ENCODE data around the gene SRGAP1. TPM values are rescaled to one million over a fixed set of nuclear protein-coding genes. Genes with fewer than 3 reads are reported as not detected.
"Not testable (repeated sequence)": the region's sequence is repeated elsewhere in the genome, so short reads cannot be mapped to it uniquely, and the experiment has no call there.

Gene SRGAP1
- total RNA-seq, 1 experiment from 2014 or later, result 10.9 TPM

GRCh38 chr12:64109706-64110105 lies 265.2 kb downstream of the SRGAP1 start:
- DNase-seq (ENCODE audit: low read depth), result no peak

GRCh38 chr12:64110864-64111263 lies 266.4 kb downstream of the SRGAP1 start:
- no peak for DNase-seq (ENCODE audit: low read depth)

- no peak for DNase-seq (ENCODE audit: low read depth)
Observed at GRCh38 chr12:64116969-64117368, 272.5 kb downstream of the SRGAP1 start.

DNA sequence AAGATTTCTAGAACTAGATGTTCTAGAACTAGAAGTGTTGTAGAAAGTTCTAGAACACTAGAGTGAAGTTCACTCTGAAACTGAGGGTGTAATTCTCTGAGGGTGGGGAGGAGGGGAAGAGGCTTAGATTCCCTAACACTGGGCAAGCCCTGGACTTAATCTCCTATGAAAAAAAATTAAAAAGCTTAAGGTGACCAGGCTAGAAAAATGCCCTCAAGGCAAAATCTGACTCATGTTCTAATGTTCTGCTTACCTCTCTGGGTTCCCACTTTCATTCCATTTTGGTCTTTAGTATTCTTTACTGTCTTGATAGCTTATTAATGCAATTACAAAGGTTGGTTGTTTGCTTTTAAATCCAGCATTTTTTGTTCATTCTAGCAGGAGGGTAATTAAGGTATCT lies 276.1 kb downstream of the SRGAP1 start:
- DNase-seq (ENCODE audit: low read depth), result no peak

DNA sequence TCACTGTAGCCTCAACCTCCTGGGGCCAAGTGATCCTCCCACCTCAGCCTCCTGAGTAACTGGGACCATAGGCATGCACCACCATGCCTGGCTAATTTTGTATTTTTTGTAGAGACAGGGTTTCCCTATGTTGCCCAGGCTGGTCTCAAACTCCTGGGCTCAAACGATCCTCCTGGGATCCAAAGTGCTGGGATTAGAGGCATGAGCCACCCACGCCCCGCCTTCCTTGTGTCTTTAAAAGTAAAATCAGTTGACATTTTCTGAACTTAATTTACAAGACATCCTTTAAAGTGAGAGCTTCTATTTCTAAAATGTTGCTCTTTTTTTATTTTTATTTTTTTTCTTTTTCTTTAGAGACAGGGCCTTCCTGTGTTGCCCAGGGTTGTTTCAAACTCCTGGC lies 276.6 kb downstream of the SRGAP1 start:
- not testable (repeated sequence) for DNase-seq (ENCODE audit: low read depth)

GRCh38 chr12:64122154-64122553 lies 277.7 kb downstream of the SRGAP1 start:
- no peak for DNase-seq (ENCODE audit: low read depth)

DNA sequence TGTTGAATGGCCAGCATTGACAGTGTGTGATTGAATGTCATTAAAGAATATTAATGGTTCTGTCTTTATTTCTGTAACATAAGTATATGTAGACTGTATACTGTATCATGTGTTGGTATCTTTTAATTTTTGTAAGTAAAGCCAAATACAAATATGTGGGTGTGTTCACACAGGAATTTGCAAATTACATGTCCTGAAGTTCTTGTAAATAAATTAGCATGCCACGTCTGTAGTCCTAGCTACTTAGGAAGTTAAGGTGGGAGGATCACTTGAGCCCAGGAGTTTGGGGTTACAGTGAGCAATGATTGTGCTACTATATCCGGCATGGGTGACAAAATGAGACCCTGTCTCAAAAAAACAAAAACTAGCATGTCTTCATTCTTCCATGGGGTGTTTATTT lies 278.5 kb downstream of the SRGAP1 start:
- no peak for DNase-seq (ENCODE audit: low read depth)

DNA sequence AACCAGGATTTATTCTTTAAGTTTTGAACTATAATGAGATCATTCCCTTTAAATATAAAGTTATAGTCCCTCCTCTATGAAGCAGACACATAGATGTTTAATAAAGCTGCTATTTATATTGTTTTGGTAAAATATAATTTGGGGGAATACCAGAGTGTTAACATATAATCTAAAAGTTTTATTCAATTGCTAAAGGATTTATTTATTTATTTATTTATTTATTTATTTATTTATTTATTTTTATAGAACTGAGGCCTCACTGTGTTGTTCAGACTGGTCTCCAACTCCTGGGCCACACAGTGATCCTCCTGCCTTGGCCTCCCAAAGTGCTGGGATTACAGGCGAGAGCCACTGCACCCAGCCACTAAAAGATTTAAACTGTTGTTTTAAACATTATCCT lies 278.9 kb downstream of the SRGAP1 start:
- DNase-seq (ENCODE audit: low read depth), result no peak

DNA sequence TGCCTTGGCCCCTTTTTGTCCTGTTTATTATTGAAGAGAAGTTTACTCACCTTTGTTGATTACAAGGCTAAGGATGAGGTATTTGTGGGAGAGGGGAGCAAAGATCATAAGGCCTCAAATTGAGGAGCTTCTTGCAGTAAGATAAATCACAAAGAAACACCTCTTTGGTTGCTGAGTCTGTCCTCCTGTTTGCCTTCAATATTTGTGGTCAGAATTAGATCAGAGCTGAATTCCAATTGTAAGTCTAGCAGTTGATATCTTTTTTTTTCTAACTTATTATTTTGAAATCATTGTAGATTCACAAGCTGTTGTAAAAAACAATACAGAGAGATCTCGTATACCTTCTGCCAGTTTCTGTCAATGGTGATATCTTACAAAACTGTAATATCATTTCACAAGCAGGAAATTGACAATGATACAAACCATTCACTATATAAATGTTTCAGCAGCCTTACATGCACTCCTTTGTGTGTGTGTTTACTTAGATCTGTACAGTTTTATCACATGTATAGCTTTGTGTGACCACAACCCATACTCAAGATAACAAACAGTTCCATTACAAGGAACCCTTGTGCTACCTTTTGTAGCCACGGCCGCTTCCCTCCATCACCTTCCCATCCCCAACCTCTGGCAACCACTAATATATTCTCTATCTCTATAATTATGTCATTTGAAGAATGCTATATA lies 280.2 kb downstream of the SRGAP1 start:
- DNase-seq (ENCODE audit: low read depth), result no peak

- no peak for DNase-seq (ENCODE audit: low read depth)
Observed at GRCh38 chr12:64125913-64126312, 281.4 kb downstream of the SRGAP1 start.

DNA sequence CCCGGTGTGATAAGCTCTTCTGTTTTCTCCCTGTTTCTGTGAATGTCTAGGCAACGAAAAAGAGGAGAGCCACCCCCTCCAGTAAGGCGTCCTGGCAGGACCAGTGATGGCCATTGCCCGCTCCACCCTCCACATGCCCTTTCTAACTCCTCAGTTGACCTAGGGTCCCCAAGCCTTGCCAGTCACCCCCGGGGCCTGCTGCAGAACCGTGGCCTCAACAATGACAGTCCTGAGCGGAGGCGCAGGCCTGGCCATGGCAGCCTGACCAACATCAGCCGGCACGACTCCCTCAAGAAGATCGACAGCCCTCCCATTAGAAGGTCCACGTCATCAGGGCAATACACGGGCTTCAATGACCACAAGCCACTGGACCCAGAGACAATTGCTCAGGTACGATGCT lies 283.3 kb downstream of the SRGAP1 start:
- DNase-seq (ENCODE audit: low read depth), result no peak

DNA sequence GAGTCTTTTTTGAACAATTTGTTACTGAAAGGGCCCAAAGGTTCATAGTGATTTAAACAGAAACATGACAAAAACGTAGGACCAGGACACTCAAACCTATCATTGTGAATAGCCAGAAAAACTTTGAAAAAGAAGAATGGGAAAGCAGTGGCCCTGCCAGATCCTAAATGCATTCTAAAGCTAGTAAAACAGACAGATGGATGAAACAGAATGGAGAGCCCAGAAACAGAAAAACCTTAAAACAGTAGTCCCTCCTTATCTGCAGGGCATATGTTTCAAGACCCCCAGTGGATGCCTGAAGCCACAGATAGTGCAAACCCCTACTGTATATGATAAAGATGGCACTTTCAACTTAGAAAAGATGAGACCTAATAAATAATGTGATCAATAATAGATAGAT lies 283.9 kb downstream of the SRGAP1 start:
- no peak for DNase-seq (ENCODE audit: low read depth)

- peak; percentile 13 for DNase-seq (ENCODE audit: low read depth)
Observed at GRCh38 chr12:64130476-64130875, 286.0 kb downstream of the SRGAP1 start.

GRCh38 chr12:64131456-64131855 lies 287.0 kb downstream of the SRGAP1 start:
- DNase-seq (ENCODE audit: low read depth), result not testable (repeated sequence)

DNA sequence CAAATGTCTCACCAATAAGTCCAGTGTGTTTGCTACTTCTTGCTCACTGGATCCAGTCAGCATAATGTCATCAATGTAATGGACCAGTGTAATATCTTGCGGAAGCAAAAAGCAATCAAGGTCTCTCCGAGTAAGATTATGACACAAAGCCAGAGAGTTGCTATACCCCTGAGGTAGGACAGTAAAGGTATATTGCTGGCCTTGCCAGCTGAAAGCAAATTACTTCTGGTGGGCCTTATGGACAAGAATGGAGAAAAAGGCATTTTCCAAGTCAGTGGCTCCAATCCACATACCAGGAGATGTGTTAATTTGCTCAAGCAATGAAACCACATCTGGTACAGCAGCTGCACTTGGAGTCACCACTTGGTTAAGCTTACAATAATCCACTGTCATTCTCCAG lies 288.2 kb downstream of the SRGAP1 start:
- DNase-seq (ENCODE audit: low read depth), result not testable (repeated sequence)

DNA sequence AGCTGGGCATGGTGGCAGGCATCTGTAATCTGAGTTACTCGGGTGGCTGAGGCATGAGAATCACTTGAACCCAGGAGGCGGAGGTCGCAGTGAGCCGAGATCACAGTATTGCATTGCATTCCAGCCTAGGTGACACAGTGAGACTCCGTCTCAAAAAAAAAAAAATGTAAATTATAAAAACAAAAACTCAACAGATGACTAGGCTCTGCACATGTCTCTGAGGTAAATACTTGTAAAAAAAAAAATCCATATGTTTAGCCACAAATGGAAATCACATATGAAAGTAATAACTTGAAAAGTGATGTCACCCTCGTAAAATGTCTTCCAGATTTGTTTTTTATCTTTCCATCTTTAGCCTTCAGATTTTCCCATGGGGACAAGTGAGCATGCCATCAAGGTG lies 292.6 kb downstream of the SRGAP1 start:
- no peak for DNase-seq (ENCODE audit: low read depth)

DNA sequence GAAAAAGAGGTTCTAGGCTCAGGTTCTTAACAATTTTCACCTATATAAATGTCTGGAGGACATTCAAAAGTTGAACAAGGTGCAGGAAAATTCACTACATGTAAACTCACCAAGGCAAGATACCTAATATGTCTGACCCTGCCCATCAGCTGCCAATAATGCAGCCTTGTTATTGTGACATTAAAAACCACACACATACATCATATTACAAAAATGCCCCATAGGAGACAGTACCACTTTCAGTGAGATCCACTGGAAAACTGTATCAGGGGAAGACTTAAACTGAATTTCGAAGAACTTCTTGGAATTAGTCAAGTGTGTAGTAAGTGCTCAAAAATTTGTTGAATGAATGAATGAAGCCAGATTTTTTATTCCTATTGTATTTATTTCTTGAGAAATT lies 294.5 kb downstream of the SRGAP1 start:
- no peak for DNase-seq (ENCODE audit: low read depth)

DNA sequence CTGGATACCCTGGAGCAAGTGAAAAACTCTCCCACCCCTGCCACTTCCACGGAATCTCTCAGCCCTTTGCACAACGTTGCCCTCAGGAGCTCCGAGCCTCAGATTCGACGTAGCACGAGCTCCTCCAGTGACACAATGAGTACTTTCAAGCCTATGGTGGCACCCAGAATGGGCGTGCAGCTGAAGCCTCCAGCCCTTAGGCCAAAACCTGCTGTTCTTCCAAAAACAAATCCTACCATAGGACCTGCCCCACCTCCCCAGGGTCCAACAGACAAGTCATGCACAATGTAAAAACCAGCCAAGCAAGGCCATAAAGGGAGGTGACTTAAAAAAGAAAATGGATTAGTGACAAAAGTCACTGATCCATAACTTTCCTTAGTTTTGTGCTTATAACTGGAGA lies 297.9 kb downstream of the SRGAP1 start:
- DNase-seq (ENCODE audit: low read depth), result no peak

DNA sequence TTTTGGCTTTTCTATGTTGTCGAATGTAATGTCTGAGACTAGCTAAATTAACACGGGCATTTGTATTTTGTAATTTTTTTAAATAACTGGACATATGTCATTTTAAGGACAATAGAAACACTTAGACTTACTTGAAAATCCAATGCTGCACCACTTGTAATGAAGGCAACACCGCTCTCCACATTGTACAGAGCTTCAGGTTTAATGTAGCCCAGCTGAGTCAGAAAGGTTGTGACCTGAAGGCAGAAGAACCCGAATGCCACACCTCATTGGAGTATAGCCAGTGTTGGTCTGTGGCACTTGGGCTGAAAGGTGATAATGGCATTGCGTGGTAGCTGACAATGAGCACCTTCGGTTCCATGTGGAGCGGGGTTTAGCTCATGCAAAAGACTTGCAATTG lies 298.3 kb downstream of the SRGAP1 start:
- DNase-seq (ENCODE audit: low read depth), result no peak

GRCh38 chr12:64145226-64145625 lies 300.7 kb downstream of the SRGAP1 start:
- DNase-seq (ENCODE audit: low read depth), result no peak

DNA sequence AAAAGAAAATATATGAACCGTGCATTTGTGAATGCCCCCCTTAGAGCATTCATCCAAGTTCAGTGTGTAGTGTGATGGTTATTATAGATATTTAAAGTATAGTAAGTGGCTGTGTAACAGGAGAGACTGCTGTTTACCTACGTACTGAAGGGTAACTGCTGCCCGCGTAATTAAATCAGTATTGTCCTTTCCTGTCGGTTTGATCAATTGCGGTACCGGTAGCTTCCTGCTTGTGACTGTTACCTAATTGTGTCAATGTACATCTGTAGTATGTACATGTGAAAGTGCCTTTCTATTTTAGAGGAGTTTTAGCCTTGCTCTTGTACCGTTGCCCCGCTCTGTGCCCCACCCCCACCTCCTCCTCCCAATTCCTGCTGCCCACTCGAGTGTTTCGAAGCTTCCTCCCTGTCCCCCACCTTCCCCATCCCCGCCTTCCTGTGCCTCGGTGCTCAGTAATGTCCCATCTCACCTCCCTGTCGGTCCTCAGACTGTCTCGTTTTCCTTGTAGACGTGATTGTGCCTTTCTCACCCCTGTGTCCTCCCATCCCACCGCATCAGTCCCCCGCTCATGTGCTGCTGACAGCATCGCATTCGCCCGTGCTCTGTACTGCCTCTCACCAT lies 302.6 kb downstream of the SRGAP1 start:
- DNase-seq (ENCODE audit: low read depth), result no peak

GRCh38 chr12:64147875-64148274 lies 303.4 kb downstream of the SRGAP1 start:
- DNase-seq (ENCODE audit: low read depth), result no peak

- DNase-seq (ENCODE audit: low read depth), result no peak
Observed at GRCh38 chr12:64154677-64155076, 310.2 kb downstream of the SRGAP1 start.
